ENCODE results near the gene MCOLN2. TPM values are rescaled to one million over a fixed set of nuclear protein-coding genes. Genes with fewer than 3 reads are reported as not detected.

Gene MCOLN2
- total and polyA plus RNA-seq, 4 donors: 0.16 to 0.28 (median 0.25) TPM; not detected in 1

DNA sequence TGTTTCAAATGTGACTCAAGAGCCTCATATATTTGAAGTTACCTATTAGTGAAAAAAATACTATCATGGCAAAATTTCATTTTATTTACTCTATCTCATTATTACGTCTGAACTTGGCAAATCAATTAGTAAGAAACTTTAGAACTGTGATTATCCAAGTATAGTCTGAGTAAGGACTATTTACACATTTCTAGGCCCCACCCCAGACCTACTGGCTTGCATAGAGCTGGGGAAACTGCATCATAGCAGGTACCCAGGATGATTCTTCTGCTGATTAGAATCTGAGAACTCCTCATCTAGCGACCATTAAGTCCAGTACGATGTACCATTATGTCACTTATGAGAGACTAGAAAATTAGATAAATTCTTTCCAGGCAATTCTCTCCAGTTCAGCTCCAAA lies 31.2 kb upstream of the MCOLN2 start:
- 80% methylated on average over 3 of the region's 3 CpGs for WGBS
- Histone ChIP-seq H3K4me1 (ENCODE audit: control insufficient read depth in 4 of 4, insufficient read depth in 4 of 4, low read length in 3 of 4) (no peaks in the 10 kb centered on the region), H3K27ac (ENCODE audit: low read depth in 1 of 2, low read length in 2 of 2) (no peak overlapping the region), H3K4me3 (ENCODE audit: low read depth in 1 of 3, low read length in 3 of 3) (no peak overlapping the region), H3K27me3 (ENCODE audit: control insufficient read depth in 4 of 4, insufficient read depth in 4 of 4, low read length in 3 of 4) (no peaks in the 10 kb centered on the region), H3K36me3 (ENCODE audit: control insufficient read depth in 4 of 4, insufficient read depth in 3 of 4, low read depth in 1 of 4, low read length in 3 of 4) (no peaks in the 10 kb centered on the region), H3K9me3 (ENCODE audit: control insufficient read depth in 4 of 4, low read length in 3 of 4) (no peaks in the 10 kb centered on the region), H3K9ac (ENCODE audit: low read depth in 1 of 2, low read length in 2 of 2) (no peak overlapping the region)
- TF ChIP-seq GABPA (IDR thresholded peaks at IDR 0.05 in 1 of 2, conservative IDR thresholded peaks at IDR 0.05 in 1 of 2): no peak
- TF ChIP-seq CTCF (IDR thresholded peaks at IDR 0.05; ENCODE audit: low read depth, low read length, missing input control): no peak
- TF ChIP-seq, protein P1, sequence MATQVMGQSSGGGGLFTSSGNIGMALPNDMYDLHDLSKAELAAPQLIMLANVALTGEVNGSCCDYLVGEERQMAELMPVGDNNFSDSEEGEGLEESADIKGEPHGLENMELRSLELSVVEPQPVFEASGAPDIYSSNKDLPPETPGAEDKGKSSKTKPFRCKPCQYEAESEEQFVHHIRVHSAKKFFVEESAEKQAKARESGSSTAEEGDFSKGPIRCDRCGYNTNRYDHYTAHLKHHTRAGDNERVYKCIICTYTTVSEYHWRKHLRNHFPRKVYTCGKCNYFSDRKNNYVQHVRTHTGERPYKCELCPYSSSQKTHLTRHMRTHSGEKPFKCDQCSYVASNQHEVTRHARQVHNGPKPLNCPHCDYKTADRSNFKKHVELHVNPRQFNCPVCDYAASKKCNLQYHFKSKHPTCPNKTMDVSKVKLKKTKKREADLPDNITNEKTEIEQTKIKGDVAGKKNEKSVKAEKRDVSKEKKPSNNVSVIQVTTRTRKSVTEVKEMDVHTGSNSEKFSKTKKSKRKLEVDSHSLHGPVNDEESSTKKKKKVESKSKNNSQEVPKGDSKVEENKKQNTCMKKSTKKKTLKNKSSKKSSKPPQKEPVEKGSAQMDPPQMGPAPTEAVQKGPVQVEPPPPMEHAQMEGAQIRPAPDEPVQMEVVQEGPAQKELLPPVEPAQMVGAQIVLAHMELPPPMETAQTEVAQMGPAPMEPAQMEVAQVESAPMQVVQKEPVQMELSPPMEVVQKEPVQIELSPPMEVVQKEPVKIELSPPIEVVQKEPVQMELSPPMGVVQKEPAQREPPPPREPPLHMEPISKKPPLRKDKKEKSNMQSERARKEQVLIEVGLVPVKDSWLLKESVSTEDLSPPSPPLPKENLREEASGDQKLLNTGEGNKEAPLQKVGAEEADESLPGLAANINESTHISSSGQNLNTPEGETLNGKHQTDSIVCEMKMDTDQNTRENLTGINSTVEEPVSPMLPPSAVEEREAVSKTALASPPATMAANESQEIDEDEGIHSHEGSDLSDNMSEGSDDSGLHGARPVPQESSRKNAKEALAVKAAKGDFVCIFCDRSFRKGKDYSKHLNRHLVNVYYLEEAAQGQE (IDR thresholded peaks at IDR 0.05): no peak
- TF ChIP-seq SP1 (IDR thresholded peaks at IDR 0.05): no peak
- no peak for TF ChIP-seq JUND (IDR thresholded peaks at IDR 0.05)
- TF ChIP-seq RAD21 (IDR thresholded peaks at IDR 0.05): no peak
- TF ChIP-seq RXRA (IDR thresholded peaks at IDR 0.05): no peak
- no peak for TF ChIP-seq EGR1 (IDR thresholded peaks at IDR 0.05; ENCODE audit: low read depth in 2 of 2)
- DNase-seq (ENCODE audit: low spot score): no peak

DNA sequence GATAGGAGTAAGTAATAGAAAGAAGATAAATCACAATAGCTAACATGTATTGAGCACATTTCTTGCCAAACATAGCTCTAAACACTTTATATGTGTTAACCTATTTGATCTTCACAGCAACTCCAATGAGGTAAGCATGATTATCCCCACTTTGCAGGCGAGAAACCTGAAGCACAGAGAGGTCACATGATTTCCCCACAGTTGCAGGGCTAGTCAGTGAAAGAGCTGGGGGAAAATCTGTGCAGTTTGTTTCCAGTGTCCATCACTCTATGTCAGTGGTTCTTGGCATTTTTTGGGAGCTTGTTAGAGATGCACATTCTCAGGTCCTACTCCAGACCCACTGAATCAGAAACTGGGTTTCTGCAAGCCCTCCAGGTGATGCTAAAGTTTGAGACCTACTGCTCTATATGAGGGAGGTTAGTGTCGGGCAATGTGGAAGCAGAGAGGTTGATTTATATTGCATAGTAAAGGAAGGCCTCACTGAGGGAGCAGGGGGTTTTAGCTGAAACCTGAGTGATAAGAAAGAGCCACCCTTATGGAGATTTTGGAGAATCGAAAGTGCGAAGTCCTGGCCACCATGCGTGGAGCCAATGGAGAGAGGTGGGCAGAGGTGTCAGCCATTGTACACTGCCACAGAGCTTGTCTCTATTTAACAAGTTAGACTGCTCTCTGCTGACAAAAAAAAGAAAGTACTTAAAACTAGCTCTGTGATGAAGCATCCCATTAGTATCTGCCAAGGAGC lies 30.5 kb upstream of the MCOLN2 start:
- H3K27me3 ChIP-seq (ENCODE audit: control insufficient read depth in 4 of 4, insufficient read depth in 4 of 4, low read length in 3 of 4): no peaks in the 10 kb centered on the region
- no peak overlapping the region for H3K9ac ChIP-seq (ENCODE audit: low read depth in 1 of 2, low read length in 2 of 2)
- H3K36me3 ChIP-seq (ENCODE audit: control insufficient read depth in 4 of 4, insufficient read depth in 3 of 4, low read depth in 1 of 4, low read length in 3 of 4): no peaks in the 10 kb centered on the region
- no peaks in the 10 kb centered on the region for H3K9me3 ChIP-seq (ENCODE audit: control insufficient read depth in 4 of 4, low read length in 3 of 4)
- 81% methylated on average over 5 of the region's 5 CpGs for WGBS
- no peak overlapping the region for H3K27ac ChIP-seq (ENCODE audit: low read depth in 1 of 2, low read length in 2 of 2)
- H3K4me3 ChIP-seq (ENCODE audit: low read depth in 1 of 3, low read length in 3 of 3): no peak overlapping the region
- TF ChIP-seq RAD21 (IDR thresholded peaks at IDR 0.05) (peak; percentile 44 to 56), ATF3 (IDR thresholded peaks at IDR 0.05) (no peak)
- no peaks in the 10 kb centered on the region for H3K4me1 ChIP-seq (ENCODE audit: control insufficient read depth in 4 of 4, insufficient read depth in 4 of 4, low read length in 3 of 4)
- no peak for DNase-seq (ENCODE audit: low spot score)

DNA sequence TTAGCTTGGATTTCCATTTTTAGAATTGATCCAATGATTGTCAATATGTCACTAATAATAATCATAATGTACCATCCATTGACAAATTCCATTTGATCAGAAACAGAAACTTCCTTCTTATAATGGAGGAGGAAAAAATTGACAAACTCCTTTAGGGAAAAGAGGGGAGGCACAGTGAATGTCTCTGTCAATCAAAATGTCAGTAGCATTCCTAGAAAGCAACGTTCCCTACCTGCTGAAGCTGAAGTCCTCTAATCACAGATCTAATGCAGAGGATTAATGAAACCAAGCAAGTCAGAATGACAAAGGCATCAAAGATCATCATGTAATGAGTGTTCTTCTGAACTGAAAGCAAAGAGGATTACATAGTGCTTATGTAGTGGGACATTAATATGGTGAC lies 29.0 kb upstream of the MCOLN2 start:
- Histone ChIP-seq H3K9ac (ENCODE audit: low read depth in 1 of 2, low read length in 2 of 2) (no peak overlapping the region), H3K36me3 (ENCODE audit: control insufficient read depth in 4 of 4, insufficient read depth in 3 of 4, low read depth in 1 of 4, low read length in 3 of 4) (no peaks in the 10 kb centered on the region), H3K9me3 (ENCODE audit: control insufficient read depth in 4 of 4, low read length in 3 of 4) (no peaks in the 10 kb centered on the region), H3K27ac (ENCODE audit: low read depth in 1 of 2, low read length in 2 of 2) (no peak overlapping the region), H3K4me1 (ENCODE audit: control insufficient read depth in 4 of 4, insufficient read depth in 4 of 4, low read length in 3 of 4) (no peaks in the 10 kb centered on the region), H3K4me3 (ENCODE audit: low read depth in 1 of 3, low read length in 3 of 3) (no peak overlapping the region), H3K27me3 (ENCODE audit: control insufficient read depth in 4 of 4, insufficient read depth in 4 of 4, low read length in 3 of 4) (no peaks in the 10 kb centered on the region)
- DNase-seq (ENCODE audit: low spot score): no peak
- 77% methylated on average over 1 of the region's 1 CpG for WGBS
- no peak for TF ChIP-seq CTCF (IDR thresholded peaks at IDR 0.05; ENCODE audit: low read depth, low read length, missing input control)
